GM18870 (cell line): Measurements from ENCODE around the gene TMEM53.

Experiments
- ATAC-seq: cut with Tn5 transposase; IDR thresholded peaks from one replicate; pipeline ENCODE4 v1.9.1; 2021; ENCODE audit warnings: moderate library complexity; ENCODE audit not compliant: unreplicated experiment

The TMEM53 gene

DNA sequence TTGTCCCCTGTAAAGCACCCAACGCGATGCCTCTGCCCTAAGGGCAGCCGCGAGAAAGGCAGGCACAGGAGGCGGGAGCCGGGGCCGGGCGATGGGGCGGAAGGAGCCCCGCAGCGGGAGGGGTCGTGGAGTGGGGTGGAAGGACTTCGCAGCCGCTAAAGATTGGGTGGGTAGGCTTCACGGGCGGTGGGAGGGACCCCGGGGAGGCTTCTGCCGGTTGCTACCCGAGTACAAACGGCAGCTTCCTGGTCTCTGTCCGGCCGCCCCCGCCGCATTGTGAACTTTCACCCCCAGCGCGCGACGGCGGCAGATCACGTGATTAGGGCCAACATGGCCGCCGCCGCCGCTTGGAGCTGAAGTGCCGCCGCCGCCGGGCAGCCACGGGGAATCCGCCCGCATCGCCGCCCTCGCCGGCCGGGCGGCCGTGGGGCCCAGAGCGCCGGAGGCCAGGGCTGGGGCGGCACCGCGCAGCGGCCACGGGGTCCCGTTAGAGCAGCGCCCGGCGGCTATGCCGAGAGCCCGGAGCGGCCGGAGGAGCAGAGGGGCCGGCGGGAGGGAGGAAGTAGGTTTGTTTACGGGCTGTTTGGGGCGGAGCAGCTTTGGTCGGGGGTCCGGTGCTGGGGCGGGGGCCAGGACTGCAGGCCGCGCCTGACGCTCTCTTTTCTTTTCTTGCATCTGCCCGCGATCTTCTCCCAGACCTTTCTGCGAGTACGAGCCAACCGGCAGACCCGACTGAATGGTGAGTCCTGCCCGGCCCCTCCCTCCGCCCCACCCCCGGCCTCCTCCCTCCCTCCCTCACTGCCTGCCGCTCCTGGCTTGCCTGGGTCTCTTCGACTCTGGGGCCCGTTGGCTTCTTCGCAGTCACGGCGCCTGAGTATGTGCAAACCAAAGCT lies 42.4 kb downstream of the TMEM53 start:
- peak; percentile 39 for ATAC-seq

DNA sequence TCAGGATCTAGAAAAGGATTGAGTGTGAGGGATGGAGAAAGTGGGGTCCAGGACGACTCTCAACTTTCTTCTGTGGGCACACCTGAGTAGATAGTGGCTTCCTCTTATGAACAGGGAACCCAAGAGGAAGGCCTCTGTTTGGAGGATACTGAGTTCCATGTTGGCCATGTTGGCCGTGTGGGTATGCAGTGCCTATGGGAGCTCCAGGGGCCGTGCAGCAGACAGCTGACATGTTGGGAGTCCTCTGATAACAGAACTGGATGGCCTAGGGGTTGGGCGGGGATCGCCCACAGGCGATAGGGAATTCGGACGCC lies 43.0 kb downstream of the TMEM53 start:
- ATAC-seq: no peak

DNA sequence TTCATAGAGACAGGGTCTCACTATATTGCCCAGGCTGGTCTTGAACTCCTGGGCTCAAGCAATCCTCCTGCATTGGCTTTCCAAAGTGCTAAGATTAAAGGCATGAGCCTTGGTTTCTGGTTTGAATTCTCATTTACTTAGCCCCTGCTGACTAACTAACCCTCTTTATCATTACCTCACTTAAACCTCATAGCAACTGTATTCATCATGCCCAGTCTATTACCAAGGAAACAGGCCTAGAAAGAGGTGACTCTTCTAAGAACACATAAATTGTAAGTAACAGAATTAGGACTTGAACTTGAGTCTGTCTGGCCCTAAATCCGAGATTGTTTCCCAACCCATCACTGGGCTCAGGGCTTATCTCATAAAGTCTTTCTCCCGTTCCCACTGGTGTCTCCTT lies 44.2 kb downstream of the TMEM53 start:
- ATAC-seq: no peak

DNA sequence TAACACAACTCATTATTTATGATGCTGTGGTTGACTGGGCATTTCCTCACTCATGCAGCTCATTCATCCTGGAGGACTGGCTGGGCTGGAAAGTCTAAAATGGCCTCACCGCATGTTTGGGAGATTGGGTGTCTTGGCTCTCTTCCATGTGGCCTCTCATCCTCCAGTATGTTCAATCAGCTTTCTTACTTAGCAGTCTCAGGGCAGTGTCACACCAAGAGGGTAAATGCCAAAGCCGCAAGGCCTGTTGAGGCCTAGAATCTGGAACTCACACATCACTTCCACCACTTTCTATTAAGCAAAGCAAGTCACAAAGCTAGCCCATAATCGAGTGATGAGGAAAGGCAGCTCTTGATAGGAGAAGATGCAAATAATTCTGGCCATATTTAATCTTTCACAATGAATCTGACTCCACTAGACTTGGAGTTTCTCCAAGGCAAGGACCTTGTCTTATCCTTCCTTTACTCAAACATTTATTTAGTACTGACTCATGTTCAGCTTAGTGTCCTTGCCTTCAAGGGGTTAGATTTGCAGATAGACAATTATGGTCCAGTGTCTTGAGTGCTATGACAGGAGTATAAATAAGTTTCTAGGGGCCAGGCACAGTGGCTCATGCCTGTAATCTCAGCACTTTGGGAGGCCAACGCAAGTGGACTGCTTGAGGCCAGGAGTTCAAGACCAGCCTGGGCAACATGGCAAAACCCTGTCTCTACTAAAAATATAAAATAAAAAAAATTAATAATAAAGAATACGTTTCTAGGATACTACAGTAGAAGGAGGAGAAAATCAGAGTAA lies 45.1 kb downstream of the TMEM53 start:
- ATAC-seq: no peak

DNA sequence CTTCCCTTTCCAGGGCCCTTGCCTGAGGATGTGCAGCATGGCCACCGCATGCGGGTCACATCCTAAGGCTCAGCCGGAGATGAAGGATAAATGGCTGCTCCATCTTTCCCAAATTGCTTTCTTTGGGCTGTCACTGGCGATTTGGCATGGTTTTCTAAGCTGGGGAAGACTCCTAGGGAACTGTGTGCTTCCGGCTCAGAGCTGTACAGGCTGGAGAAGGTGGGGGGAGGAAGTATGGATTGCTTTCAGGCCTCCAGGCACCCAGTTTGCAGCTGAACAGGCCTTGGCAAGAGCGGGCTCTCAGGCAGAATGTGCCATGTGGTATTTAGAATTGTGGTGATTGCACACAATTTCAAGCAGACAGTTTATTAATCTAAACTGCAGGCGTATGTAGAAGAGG lies 48.9 kb downstream of the TMEM53 start:
- ATAC-seq: no peak

DNA sequence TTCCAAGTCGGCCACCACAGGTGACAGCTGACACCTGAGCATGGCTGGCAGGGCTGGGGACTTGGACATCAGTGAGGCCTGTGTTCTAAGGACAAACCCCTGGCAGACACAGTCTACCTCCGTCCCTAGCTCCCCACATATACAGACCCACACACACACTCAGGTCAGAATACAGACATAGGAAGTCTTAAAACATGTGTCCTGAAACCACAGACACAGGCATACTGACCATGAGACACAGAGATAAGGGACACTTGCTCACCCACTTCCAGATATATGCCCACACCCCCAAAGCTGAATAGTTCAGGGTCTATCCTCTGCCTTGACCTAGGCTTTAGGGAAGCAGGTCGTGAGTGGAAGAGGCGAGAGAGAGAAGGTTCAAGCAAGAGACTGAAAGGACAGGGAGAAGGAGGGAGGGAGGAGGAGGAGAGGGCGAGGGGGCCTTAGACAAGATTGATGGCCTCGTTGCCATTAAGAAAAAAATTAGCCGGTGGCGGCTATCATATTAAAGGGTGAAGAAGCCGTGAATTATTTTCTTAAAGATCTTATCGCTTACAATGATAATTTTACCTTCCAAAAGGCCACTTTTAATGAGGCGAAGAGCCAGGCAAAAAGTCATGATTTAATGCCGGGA lies 49.9 kb downstream of the TMEM53 start:
- no peak for ATAC-seq

DNA sequence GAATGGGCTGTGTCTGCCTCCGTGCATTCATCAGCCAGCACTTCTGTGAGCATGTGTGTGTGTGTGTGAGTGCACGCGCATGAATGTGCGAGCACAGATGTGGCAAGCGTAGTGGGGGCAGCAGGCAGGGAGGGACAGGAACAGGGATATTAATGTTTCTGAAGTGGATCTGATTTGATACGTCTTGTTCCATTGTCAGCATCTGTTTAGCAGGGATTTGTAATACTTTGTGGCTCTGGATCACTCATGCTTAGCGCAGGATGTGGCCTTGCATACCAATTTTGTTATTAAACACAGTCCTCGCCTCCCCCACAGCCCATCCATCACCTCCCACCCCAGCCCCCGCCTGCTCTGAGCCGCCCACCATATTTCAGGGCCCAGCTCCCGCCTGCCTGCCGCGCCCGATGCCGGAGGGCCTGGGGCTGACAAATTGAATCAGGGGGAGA lies 52.4 kb downstream of the TMEM53 start:
- ATAC-seq: no peak

DNA sequence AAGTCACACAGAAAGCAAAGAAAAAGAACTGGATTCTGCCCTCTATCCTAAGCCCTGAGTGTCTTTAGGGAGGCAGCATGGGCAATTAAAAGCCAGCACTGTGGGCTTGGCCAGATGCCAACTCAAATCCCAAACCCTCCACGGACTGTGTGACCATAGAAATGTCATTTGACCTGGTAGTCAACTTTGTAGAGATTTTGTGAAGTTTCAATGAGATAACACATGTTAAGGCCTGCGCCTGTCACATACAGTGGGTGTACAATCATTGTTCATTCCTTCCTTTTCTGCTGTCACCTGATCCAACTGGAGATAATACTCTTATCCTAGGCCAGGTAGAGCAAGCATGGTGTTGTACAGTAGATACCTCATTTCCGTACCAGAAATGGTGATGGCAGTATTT lies 54.2 kb downstream of the TMEM53 start:
- ATAC-seq: no peak

DNA sequence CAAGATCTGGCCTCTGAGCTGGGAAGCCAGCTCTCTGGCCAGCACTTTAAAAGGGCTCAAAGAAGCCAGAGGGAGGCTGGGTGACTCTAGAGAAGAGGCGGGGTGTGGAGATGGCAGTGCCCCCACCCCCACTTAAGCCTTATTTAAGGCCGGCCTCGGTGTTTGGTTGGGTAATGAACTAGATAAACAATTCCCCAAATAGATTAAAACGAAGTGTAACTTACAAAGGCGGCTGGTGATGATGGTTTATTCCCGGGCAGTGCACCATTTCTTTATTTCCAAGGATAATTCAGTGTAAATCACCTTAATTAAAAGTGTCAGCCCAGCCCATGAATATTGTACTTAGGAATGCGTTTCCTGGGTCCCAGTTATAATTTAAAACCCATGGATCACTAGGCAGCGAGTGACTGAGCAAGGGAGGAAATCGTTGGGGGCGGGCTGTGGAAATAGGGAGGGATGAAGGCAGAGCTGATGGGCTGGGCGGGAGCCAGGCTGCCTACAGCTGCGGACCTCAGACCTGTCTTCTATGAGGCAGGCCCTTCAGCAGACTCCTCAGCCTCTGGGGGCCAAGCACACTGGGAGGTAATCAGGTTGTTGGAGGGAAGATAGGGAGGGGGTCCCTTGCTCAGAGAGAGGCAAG lies 54.9 kb downstream of the TMEM53 start:
- no peak for ATAC-seq

DNA sequence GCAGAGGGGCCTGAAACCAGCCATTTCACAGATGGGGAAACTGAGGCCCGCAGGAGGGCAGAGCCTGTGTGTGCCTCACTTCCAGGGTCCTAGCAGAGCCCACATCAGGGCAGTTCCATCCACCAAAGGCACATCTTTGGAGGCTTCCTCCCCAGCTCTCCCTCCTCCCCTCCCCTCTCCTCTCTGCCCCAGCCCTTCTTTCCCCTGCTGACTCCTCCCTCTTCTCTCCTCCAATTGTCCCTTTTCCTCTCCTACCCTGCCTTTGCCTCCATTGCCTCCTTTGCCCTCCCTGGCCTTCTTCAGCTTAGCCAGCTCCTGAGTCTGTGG lies 56.6 kb downstream of the TMEM53 start:
- ATAC-seq: no peak

DNA sequence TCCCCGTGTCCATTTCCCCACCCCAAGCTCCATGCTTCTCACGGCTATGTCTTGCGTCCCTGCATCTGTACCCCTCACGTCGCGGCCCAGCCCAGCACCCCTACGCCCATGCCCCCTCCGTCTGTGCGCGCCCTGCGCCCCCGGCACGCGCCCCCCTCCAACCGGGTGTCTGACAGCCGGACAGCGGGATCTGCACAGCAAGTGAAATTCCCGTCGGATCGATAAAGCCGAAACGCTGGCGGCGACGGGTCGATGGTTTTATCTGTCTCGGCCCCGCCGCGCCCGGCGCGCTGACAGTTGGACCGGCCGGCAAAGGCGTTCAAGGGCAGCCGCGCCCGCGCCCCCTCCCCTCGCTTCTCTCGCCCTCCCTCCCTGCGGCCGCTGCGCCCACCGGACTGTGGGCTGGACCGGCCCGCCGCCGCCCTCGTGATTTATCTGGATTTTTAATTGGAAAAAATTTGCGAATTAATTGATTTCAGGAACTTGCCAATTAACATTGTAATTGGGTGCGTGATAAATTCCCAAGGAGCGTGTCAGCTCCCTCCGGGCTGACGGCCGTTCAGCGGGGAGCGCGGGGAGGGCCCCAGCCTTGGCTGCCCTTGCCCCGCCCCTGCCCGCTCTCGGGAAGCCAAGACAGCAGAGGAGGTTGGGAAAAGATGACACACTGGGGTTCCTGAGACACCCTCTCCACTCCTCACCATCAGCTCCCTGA lies 57.1 kb downstream of the TMEM53 start:
- ATAC-seq: no peak

DNA sequence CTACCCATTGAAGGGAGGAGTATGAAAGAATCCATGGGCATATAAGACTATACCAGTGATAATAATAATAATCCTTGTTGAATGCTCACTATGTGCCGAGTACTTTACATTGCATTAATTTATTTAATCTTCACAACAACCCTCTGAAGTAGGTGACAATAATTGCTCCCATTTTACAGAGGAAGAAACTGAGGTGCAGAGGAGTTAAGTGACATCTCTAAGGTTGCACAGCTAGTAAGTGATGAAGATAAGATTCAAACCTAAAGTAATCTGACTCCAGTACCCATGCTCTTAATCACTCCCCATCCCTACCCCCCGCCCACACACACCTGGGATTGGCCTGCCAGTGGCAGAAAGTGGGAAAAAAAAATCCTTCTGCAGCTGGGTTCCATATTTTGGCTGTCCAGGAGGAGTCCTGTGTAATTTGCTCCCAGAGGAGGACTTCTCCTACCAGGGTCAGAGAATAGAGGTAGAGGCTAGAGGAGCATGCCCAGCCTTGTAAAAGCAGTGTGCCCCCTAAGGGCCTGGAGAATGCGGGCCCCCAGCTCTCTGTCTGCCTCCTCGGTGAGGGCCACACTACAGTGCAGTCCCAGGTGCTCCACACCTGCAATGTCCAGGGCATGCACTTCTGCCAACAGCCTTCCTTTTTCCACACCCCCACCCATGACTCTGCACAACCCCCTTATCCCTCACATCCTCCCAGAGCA lies 57.8 kb downstream of the TMEM53 start:
- no peak for ATAC-seq

DNA sequence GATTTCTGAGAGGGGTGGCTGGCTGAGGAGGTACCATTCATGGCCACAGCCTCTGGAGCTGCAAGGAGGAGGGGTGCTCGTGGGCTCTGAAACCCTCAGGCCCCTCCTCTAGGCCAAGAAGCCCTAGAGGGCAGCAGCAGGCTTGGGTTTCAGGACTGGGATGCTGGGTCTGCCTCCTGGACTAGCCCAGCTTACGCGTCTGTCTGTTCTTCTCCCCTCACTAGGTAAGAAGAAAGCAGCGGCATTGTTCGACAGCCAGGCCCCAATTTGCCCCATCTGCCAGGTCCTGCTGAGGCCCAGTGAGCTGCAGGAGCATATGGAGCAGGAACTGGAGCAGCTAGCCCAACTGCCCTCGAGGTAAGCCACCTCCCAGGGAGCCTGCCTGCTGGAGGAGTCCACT lies 60.3 kb downstream of the TMEM53 start:
- ATAC-seq: no peak

DNA sequence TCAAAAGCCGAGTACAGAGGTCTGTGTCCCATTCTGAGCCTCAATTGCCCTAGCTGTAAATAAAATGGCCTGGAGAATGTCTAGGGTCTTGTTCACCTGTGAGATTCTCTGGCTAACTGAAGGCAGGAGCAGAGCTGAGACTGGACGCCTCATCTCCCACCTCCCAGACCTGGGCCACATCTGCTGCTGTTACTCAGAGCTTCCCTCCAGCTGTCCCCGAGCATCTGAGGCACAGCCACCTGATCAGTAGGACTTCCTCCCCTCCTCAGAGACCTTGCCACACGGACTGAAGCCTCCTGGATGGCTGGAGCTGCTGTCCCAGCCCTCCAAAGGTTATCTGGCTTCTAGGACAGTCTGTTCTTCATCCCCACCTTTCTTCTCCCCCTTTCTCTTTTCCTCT lies 62.4 kb downstream of the TMEM53 start:
- ATAC-seq: no peak

DNA sequence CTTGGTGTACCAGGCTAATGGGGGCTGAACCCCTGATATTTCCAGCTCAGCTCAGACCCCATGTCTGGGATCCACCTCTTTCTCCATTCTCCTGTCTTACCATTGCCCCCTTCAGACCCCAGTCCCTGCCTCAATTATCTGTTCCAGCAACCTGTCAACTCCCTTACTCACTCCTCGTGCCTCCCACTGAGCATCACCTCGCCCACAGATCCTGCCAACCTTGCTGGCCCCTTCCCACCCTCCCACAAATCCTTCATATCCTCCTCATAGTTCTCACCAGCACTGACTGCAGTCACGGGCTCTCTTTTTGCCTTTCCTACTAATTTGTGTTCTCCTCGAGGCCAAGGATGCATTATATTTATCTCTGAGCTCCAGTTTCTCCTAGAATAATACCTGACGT lies 62.9 kb downstream of the TMEM53 start:
- no peak for ATAC-seq

DNA sequence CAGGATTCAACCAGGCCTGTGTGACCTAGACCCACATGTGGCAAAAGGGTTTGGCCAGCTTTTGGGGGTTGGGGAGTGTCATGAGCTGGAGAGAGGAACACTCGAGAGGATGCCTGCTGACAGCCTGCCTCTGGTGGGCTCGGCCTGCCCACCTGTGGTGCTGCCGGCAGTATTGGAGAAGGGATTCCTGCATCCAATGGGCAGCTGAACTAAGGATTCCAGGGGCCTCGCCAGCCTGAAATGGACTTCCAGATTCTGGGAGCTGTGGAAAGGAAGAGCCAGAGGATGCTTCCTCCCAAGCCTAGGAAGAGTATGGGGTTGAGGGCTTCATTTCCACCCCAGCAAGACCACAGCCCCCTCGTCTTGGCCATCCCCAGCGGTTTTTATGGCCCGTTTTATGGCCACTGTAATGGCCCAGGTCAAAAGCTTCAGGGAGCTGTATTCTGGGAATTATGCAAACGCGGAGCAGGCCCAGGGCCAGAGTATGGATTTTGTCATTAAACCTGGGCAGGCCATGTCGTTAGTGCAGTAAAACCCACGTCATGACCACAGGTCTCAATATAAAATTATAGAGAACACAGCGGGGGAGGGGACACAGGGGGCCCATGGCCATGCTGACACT lies 63.6 kb downstream of the TMEM53 start:
- ATAC-seq: no peak

DNA sequence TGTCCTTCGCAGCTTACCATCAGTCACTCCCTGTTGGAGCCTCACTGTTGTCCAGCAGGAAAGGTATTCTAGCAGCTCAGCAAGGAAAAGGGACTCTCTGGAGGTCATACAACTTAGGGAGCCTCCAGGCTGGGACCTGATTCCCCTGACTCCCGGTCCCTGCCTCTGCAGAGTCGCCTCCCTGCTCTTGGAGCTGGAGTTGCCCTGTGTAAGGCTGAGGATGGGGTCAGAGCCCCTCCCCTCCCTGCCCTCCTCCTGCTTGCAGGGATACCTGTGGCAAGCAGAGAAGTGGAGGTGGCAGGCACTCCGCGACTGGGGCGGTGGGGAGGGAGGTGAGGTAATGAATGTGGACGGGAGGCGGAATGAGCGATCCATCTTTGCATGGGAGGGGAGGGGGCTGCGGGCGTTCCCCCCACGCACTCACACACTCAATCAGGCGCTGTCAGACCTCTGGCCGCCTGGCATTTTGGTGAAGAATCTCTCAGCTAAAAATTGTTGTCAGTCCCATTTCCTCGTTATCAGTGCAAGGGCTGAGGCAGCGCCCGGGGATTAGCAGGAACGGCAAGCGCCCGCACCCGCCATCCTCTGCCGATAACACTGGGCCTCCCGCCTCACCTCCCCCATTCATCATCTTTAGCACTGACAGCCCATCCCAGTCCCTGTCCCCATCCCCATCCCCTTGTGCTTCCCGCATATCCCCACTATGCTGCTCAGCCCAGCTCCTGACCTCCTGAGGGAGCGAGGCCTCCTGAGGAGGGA lies 64.3 kb downstream of the TMEM53 start:
- ATAC-seq: no peak

DNA sequence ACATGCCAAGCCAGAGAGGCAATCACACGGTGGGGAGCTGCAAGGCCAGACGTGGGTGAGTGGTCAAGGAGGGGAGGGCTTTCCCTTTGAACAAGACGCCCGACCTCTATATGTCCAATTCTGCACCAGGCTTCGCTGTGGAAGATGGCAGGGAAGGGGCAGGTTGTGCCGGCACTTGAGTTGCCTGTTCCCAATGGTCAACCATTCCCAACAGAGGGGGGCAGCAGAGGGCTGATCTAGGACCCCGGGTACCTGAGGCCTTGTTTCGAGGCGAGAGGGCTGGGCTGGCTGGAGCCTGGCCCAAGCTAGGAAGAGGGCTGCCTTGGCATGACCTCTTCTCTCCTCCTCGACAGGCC lies 64.9 kb downstream of the TMEM53 start:
- no peak for ATAC-seq

DNA sequence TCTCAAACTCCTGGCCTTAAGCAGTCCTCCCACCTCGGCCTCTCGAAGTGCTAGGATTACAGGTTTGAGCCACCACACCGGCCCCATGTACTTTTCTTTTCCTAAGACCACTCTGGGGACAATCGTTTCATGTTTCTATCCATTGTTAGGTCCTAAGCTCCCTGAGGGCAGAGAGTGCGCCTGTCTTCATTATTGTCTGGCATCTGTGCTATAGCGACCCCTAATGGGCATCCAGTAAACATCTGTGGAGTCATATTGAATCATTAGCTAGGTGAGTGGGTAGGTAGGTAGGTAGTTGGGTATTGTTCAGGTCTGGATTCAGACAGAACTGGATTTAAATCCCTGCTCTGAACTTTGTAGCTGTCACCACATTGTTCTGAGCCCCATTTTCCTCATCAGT lies 66.1 kb downstream of the TMEM53 start:
- ATAC-seq: no peak
